ENCODE measurements around the gene ANO7. TPM values are rescaled to one million over a fixed set of nuclear protein-coding genes. Genes with fewer than 3 reads are reported as not detected.

The ANO7 gene
- total RNA-seq, 1 experiment from 2014 or later = 5.2 TPM

- H2BK20ac ChIP-seq (ENCODE audit: low read depth, low read length, poor library complexity, severe bottlenecking) = no peak overlapping the region
- no peak overlapping the region for H3K56ac ChIP-seq (ENCODE audit: insufficient read length, low read depth, low read length)
- Mint-ChIP-seq H3K27ac (no peak overlapping the region; a peak in 1 of 7 replicates), H3K4me1 (peaks cover 28 to 30% of the 10 kb centered on the region in 2 experiments), H3K4me3 (peak overlapping the region; percentile 87 to 95), H3K27me3 (ENCODE audit: low read depth) (peaks cover 3% of the 10 kb centered on the region), H3K36me3 (ENCODE audit: insufficient read depth in 1 of 3, low read depth in 3 of 3) (peaks cover 0 to 6% (median 4%) of the 10 kb centered on the region in 3 experiments; a peak in 5 of 7 replicates), H3K9me3 (no peaks in the 10 kb centered on the region; a peak in 1 of 5 replicates)
- H3K4me2 ChIP-seq (ENCODE audit: insufficient read depth, insufficient read length, low read length) = peak overlapping the region; percentile 38
- no peak overlapping the region for H4K8ac ChIP-seq (replicated peaks; ENCODE audit: insufficient read length, low read depth, low read length)
- H3K4me1 ChIP-seq (ENCODE audit: insufficient read depth, low read length) = peaks cover 12% of the 10 kb centered on the region; the same call in 1 of the 2 replicates
- H2BK12ac ChIP-seq (ENCODE audit: insufficient read length, low read depth, low read length) = no peak overlapping the region
- H2BK15ac ChIP-seq (ENCODE audit: low read depth, low read length) = no peak overlapping the region
- H3K4ac ChIP-seq (ENCODE audit: low read depth, low read length) = no peak overlapping the region
- H4K5ac ChIP-seq (ENCODE audit: insufficient read length, low read depth, low read length) = no peak overlapping the region
- H3K79me1 ChIP-seq (ENCODE audit: insufficient read depth, low read depth, low read length, poor library complexity, severe bottlenecking) = no peaks in the 10 kb centered on the region
- no peak overlapping the region for H2AK5ac ChIP-seq (ENCODE audit: insufficient read length, low read length)
- H3K9ac ChIP-seq (ENCODE audit: extremely low read depth, insufficient read length, low read length) = peak overlapping the region; percentile 63
- no peaks in the 10 kb centered on the region for H3K79me2 ChIP-seq (ENCODE audit: insufficient read depth, low read length)
- no peaks in the 10 kb centered on the region for H4K20me1 ChIP-seq (ENCODE audit: control insufficient read depth, insufficient read depth, insufficient read length)
- no peak overlapping the region for H2BK120ac ChIP-seq (ENCODE audit: low read depth, low read length, poor library complexity, severe bottlenecking)
- no peak overlapping the region for H3K18ac ChIP-seq (ENCODE audit: insufficient read length, low read depth, low read length)
- no peaks in the 10 kb centered on the region for H3K27me3 ChIP-seq (ENCODE audit: insufficient read depth, low read length)
- no peak overlapping the region for H3K27ac ChIP-seq (ENCODE audit: insufficient read length, low read depth, low read length)
- no peak overlapping the region for H2AFZ ChIP-seq (ENCODE audit: low read length)
- peaks cover 10% of the 10 kb centered on the region for H3K23me2 ChIP-seq (ENCODE audit: insufficient read length, low read depth, low read length, poor library complexity, severe bottlenecking)
- no peak for DNase-seq
- TF ChIP-seq CTCF (conservative IDR thresholded peaks at IDR 0.05) = no peak
- no peak overlapping the region for H2BK5ac ChIP-seq (ENCODE audit: insufficient read length, low read length)
- H3K23ac ChIP-seq (ENCODE audit: insufficient read length, low read depth, low read length) = no peak overlapping the region
- no peak overlapping the region for H4K91ac ChIP-seq (ENCODE audit: insufficient read length, low read depth, low read length)
- no CpG with 5 or more reads among the region's 4 CpGs for WGBS (ENCODE audit: extremely low coverage, insufficient read length, low lambda C conversion rate)
- no peaks in the 10 kb centered on the region for H3K9me3 ChIP-seq (ENCODE audit: control insufficient read depth, low read depth, low read length)
- H3T11ph ChIP-seq (ENCODE audit: low read length) = no peak overlapping the region
- no peak overlapping the region for H3K14ac ChIP-seq (ENCODE audit: insufficient read depth, low read length)
These were observed 40.2 kb upstream of the ANO7 start for GRCh38 chr2:241148239-241148638.
